ENCODE measurements around the gene ACE.

DNA sequence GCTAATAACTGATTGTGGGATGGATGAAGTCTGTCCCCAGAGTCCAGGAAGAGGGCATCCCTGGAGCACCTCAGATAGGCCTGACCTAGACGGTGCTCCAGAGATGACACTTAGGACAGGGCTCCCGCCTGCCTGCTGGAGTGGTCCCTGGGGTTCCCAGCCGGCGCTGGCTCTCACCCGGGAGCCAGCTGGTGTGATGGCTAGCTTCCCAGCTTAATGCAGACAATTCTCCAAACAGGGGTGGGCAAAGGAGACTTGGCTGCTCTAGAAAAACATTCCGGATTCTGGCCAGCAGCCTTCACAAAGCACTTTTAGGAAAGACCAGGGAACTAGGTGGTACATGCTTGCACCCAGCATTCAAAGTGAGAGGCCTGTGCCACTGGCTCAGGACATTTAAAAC is 18.6 kb downstream of the ACE start:
- TF ChIP-seq, protein P1, sequence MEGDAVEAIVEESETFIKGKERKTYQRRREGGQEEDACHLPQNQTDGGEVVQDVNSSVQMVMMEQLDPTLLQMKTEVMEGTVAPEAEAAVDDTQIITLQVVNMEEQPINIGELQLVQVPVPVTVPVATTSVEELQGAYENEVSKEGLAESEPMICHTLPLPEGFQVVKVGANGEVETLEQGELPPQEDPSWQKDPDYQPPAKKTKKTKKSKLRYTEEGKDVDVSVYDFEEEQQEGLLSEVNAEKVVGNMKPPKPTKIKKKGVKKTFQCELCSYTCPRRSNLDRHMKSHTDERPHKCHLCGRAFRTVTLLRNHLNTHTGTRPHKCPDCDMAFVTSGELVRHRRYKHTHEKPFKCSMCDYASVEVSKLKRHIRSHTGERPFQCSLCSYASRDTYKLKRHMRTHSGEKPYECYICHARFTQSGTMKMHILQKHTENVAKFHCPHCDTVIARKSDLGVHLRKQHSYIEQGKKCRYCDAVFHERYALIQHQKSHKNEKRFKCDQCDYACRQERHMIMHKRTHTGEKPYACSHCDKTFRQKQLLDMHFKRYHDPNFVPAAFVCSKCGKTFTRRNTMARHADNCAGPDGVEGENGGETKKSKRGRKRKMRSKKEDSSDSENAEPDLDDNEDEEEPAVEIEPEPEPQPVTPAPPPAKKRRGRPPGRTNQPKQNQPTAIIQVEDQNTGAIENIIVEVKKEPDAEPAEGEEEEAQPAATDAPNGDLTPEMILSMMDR (IDR thresholded peaks at IDR 0.05; ENCODE audit: low read depth, low read length, missing input control) = no peak
- TF ChIP-seq TAF1 (conservative IDR thresholded peaks at IDR 0.05) = no peak
- TF ChIP-seq HNF4G (IDR thresholded peaks at IDR 0.05) = no peak
- TF ChIP-seq REST (IDR thresholded peaks at IDR 0.05) = no peak
- TF ChIP-seq FOXA1 (IDR thresholded peaks at IDR 0.05) = no peak
- TF ChIP-seq RAD21 (IDR thresholded peaks at IDR 0.05) = no peak
- TF ChIP-seq, protein P2, sequence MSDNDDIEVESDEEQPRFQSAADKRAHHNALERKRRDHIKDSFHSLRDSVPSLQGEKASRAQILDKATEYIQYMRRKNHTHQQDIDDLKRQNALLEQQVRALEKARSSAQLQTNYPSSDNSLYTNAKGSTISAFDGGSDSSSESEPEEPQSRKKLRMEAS (IDR thresholded peaks at IDR 0.05) = no peak
- no peak for TF ChIP-seq YY1 (IDR thresholded peaks at IDR 0.05)
- no peak for TF ChIP-seq JUND (IDR thresholded peaks at IDR 0.05)
- no peak for TF ChIP-seq SP1 (IDR thresholded peaks at IDR 0.05)
